Mammary epithelial cell (primary cell): ENCODE results near the gene CACNA1A.

Experiments used
- EZH2 ChIP-seq: IDR thresholded peaks from 2 replicates; pipeline ENCODE4 v1.6.1; 2012; ENCODE audit warnings: low read length, inconsistent platforms, borderline replicate concordance
- TF ChIP-seq, protein P1 (sequence below), 2 donors: IDR thresholded peaks in 1 of 2; conservative IDR thresholded peaks in 1 of 2; 2 replicates each; pipeline ENCODE4 v1.5.1; 2011 to 2012; ENCODE audit warnings: inconsistent platforms in 2 of 2, low read length in 2 of 2, mild to moderate bottlenecking in 2 of 2, control low read depth in 1 of 2, low read depth in 1 of 2; ENCODE audit not compliant: insufficient read depth in 1 of 2; ENCODE audit errors: extremely low read depth in 1 of 2

DNA sequence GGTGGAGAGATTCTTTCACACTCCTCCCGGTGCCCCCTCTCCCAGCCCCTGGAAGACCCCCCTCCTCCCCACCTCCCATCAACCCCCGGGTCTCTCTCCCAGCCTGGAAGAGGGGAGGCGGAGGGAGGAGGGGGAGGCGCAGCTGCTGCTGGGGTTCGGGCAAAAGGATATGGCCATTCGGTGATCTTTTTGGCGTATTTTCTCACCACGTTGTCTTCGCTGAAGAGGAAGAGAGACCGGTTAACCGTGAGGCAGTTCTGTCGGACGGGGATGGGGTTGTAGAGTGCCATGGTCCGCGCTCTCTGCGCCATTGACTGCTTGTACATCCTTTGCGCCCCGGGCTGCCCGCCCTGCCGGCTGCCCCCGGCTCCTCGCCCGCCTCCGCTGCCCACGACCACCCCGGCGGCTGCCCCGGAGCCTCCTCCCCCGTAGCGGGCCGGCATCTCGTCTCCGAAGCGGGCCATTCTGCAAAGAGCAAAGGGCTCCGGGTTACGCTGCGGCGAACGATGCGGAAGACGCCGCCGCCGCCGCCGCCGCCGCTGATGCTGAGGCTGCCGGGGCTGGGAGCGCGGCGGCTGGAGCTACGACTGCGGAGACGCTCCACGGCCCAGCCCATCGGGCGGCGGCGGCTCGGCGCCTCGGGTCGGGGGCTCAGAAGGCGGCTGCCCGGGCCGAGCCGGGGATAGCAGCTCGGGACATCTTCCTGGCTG lies 363 bp downstream of the CACNA1A start:
- TF ChIP-seq, protein P1, sequence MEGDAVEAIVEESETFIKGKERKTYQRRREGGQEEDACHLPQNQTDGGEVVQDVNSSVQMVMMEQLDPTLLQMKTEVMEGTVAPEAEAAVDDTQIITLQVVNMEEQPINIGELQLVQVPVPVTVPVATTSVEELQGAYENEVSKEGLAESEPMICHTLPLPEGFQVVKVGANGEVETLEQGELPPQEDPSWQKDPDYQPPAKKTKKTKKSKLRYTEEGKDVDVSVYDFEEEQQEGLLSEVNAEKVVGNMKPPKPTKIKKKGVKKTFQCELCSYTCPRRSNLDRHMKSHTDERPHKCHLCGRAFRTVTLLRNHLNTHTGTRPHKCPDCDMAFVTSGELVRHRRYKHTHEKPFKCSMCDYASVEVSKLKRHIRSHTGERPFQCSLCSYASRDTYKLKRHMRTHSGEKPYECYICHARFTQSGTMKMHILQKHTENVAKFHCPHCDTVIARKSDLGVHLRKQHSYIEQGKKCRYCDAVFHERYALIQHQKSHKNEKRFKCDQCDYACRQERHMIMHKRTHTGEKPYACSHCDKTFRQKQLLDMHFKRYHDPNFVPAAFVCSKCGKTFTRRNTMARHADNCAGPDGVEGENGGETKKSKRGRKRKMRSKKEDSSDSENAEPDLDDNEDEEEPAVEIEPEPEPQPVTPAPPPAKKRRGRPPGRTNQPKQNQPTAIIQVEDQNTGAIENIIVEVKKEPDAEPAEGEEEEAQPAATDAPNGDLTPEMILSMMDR (conservative IDR thresholded peaks at IDR 0.05 in 1 of 2, IDR thresholded peaks at IDR 0.05 in 1 of 2; ENCODE audit: extremely low read depth in 1 of 2, insufficient read depth in 1 of 2, low read depth in 1 of 2, low read length in 2 of 2): no peak
- peak; percentile 58 for TF ChIP-seq EZH2
